GM18907 (cell line): Measurements from ENCODE around the gene ATP8B1.
"Not testable (repeated sequence)": the region's sequence is repeated elsewhere in the genome, so short reads cannot be mapped to it uniquely, and the experiment has no call there.

Experiments used
- ATAC-seq: cut with Tn5 transposase; IDR thresholded peaks from one replicate; pipeline ENCODE4 v1.9.1; 2021; ENCODE audit warnings: mild to moderate bottlenecking, moderate library complexity; ENCODE audit not compliant: unreplicated experiment

The ATP8B1 gene

GRCh38 chr18:57677262-57678211 is 125.6 kb downstream of the ATP8B1 start:
- ATAC-seq: no peak

DNA sequence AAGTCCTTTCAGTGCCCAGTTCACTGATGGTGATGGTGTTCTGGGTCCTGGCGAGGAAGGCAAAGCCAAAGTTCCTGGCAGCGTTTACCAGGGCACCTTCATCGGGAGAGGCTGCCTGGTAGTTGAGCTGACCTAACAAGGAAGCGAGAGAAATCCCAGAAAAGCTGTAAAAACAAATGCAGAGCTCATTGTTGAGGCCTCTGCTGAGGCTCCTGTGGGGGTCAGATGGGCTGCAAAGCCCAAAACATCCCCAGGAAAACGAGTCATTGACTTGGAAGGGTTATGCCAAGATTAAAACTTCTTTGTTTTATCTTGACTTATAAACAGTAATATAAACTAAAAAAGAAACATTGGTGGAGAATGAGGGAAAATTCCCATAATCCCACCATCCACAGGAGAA is 128.2 kb downstream of the ATP8B1 start:
- no peak for ATAC-seq

GRCh38 chr18:57670046-57670445 is 133.1 kb downstream of the ATP8B1 start:
- no peak for ATAC-seq

GRCh38 chr18:57668021-57668420 is 135.1 kb downstream of the ATP8B1 start:
- no peak for ATAC-seq

GRCh38 chr18:57666818-57667497 is 136.2 kb downstream of the ATP8B1 start:
- ATAC-seq: no peak

DNA sequence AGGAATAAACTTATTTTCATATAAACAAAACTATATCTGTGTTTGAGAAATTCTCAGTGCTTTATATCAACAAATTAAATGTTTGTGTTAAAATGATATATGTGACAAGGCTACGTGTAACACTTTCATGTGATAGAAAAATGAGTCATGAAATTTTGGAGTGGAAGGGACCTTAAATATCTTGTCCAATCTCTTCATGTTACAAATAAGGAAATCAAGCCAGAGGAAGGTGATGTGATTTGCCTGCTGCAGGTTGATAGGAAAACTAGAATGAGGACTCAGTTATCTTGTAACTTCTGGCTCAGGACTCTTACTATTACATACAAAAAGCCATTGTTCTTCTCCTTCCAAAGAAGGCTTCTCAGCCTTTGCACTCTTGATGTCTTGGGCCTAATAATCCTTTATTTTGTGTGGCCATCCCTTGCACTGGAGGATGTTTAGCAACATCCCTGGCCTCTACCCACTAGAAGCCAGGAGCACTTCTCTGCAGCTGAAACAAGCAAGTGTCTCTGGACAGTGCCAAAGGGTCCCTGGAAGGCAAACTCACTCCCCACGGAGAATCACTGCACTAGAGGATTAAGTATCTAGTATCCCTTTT is 138.4 kb downstream of the ATP8B1 start:
- ATAC-seq: no peak

- ATAC-seq: no peak
Observed at GRCh38 chr18:57660961-57661360, 142.2 kb downstream of the ATP8B1 start.

DNA sequence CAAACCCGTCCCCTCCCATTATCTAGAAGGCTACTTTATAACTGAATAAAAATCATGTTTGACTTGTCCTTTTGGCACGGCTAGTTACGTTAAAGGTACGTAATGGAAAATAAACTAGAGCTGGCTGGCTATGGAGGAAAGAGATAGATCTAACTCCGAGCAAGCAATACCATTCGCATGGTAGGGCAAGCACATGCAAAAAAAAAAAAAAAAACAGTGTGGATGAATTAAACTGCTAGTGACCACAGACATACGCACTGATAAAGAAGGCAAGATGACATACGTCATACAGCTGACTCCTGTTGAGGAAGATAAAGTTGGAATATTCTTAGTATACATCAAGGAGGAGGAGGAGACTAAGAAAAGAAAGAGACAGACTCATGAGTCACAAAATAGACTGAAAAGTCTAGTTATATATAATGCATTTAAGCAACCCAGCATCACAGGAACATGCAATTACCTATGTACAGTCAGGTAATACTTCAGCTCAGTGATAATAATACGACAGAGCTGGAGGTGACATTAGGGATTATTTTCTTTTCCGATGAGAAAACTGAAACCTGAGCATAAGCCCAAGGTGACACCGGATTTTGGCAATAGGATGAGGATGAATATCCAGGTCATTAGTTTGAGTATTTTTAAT is 143.5 kb downstream of the ATP8B1 start:
- ATAC-seq: no peak

GRCh38 chr18:57657542-57657941 is 145.6 kb downstream of the ATP8B1 start:
- no peak for ATAC-seq

- no peak for ATAC-seq
Observed at GRCh38 chr18:57655740-57656139, 147.4 kb downstream of the ATP8B1 start.

GRCh38 chr18:57651914-57652313 is 151.2 kb downstream of the ATP8B1 start:
- ATAC-seq: no peak

DNA sequence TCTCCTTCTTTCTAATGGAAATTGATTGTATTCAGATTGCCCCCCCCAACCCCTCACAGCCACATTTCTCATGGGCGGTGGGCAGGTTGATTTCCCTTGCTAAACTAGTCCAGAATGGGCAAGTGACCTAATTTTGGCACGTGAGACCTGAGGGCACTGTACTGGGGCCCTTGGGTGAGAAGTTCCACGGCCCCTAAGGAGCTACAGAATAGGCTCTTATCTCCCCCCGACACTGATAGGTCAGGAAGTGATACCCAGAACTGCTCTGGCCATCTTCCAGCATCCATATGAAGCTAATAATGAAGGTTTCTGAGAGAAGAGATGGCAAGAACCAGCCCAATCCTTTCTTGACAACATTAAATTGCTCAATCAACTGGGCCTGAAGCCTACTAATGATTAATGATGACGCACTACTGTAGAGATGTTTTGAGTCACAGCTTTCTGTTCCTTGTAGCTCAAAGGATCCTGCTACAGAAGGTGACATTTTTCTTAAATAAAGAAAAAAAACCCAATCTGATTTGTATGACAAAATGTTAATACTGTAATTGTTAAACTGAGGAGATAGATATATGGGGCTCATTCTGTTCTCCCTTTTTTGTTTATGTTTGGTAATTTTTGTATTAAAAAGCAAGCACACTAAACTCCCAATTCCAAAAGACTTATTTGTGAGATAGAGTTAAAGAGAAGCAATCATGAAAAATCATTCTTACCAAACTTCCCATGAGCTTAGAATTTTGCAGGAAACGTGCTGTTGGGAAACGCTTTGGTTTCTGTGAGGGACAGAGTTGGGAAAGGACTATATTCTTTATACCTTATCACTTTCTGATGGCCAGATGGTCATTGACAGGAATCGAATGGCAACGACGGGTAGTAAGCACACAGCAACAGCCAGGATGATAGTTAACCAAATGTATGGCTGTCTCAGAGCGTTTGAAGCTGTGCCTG is 153.3 kb downstream of the ATP8B1 start:
- ATAC-seq: peak; percentile 96

- ATAC-seq: no peak
Observed at GRCh38 chr18:57648414-57648813, 154.7 kb downstream of the ATP8B1 start.

DNA sequence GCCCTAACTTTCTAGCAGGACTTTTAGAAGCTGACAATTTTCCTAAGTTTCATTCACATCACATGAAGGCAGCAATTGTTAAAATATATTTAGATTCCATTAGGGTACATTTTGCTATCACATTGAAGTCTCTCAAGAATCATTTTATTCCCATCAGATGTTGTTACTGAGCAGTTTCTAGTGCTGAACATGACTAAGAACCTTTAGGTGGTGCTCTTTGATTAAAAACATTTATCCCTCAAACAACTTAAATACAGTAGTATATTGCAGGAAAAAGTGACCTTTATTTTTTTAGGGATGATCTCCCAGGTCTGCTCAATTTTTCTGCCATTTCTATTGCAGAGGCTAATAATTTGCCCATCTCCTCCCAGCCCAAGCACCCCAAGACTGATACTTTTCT is 158.6 kb downstream of the ATP8B1 start:
- ATAC-seq: no peak

GRCh38 chr18:57643726-57644125 is 159.4 kb downstream of the ATP8B1 start:
- not testable (repeated sequence) for ATAC-seq

DNA sequence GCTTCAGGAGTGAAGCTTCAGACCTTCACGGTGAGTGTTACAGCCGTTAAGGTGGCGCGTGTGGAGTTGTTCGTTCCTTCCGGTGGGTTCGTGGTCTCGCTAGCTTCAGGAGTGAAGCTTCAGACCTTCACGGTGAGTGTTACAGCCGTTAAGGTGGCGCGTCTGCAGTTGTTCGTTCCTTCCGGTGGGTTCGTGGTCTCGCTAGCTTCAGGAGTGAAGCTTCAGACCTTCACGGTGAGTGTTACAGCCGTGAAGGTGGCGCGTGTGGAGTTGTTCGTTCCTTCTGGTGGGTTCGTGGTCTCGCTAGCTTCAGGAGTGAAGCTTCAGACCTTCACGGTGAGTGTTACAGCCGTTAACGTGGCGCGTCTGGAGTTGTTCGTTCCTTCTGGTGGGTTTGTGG is 160.7 kb downstream of the ATP8B1 start:
- not testable (repeated sequence) for ATAC-seq

DNA sequence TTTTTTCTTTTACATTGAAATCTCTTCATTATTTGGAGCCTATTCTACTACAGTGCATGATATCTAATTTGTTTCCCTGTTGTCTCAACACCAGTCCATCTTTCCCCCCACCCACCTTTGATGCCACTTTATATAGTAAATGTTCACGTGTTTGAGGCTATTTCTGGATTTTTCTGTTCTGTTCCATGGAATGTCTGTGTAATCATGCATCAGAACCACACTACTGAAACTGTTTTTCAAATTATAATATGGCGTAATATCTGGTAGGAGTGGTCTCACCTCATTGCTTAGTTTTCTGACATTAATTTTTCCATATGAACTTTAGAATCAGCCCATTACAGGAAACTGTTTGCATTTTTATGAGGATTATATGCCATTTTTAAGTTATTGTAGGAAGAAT is 162.4 kb downstream of the ATP8B1 start:
- ATAC-seq: no peak

DNA sequence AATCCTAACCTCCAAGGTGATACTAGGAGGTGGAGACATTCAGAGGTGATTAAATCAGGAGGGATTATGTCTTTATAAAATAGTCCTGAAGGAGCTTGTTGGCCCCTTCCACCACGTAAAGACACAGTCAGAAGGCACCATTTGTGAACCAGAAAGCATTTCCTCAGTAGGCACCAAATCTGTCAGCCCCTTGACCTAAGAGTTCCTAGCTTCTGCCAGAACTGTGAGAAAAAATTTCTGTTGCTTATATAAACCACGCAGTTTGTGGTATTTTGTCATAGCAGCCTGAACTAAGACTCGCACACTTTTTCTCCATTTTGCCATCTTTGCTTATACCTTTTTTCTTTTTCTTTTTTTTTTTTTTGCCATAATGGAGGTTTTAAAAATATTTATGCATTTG is 162.9 kb downstream of the ATP8B1 start:
- no peak for ATAC-seq

- ATAC-seq: no peak
Observed at GRCh38 chr18:57635003-57635822, 167.9 kb downstream of the ATP8B1 start.
